Esophagus squamous epithelium (tissue), 4 donors: Measurements from ENCODE around the gene PDLIM7.

Experiments used
- CTCF ChIP-seq, 6 experiments: fragments of 450-650 bp in 4 of 6; fragments of 200-600 bp in 2 of 6; sonication (generic) in 2 of 6; IDR thresholded peaks; one replicate each; pipeline ENCODE4 v1.5.1; 2016 to 2019; ENCODE audit warnings: antibody characterized with exemption in 6 of 6, mild to moderate bottlenecking in 4 of 6, moderate library complexity in 4 of 6
- POLR2A ChIP-seq, 4 donors: fragments of 450-650 bp; IDR thresholded peaks; one replicate each; pipeline ENCODE4 v1.6.1; 2017; ENCODE audit warnings: antibody characterized with exemption in 4 of 4, mild to moderate bottlenecking in 4 of 4, moderate library complexity in 3 of 4

- TF ChIP-seq CTCF (IDR thresholded peaks at IDR 0.05) (no peak), POLR2A (IDR thresholded peaks at IDR 0.05) (no peak)
Measured at GRCh38 chr5:177474002-177474476, 23.4 kb downstream of the PDLIM7 start.
